ENCODE results near the gene BCKDK.

GRCh38 chr16:31064882-31065461 is 43.2 kb upstream of the BCKDK start:
- TF ChIP-seq CBFB (CRISPR knock-in tag; IDR thresholded peaks at IDR 0.05; ENCODE audit: low read depth) (no peak), JAZF1 (CRISPR knock-in tag; IDR thresholded peaks at IDR 0.05) (no peak), IRF1 (CRISPR knock-in tag; IDR thresholded peaks at IDR 0.05) (no peak), MAX (CRISPR knock-in tag; IDR thresholded peaks at IDR 0.05) (no peak), CTCF (IDR thresholded peaks at IDR 0.05) (no peak), HMGXB4 (CRISPR knock-in tag; IDR thresholded peaks at IDR 0.05) (no peak), JUN (CRISPR knock-in tag; IDR thresholded peaks at IDR 0.05) (no peak), FOXK1 (CRISPR knock-in tag; IDR thresholded peaks at IDR 0.05) (no peak), E2F1 (CRISPR knock-in tag; IDR thresholded peaks at IDR 0.05) (no peak), ELF4 (CRISPR knock-in tag; IDR thresholded peaks at IDR 0.05; ENCODE audit: low read depth) (no peak), ZNF416 (CRISPR knock-in tag; IDR thresholded peaks at IDR 0.05) (no peak), ZNF121 (CRISPR knock-in tag; IDR thresholded peaks at IDR 0.05) (no peak), ATF3 (CRISPR knock-in tag; conservative IDR thresholded peaks at IDR 0.05) (no peak), OVOL2 (CRISPR knock-in tag; IDR thresholded peaks at IDR 0.05; ENCODE audit: borderline replicate concordance) (no peak)

All from WTC11 (cell line).